Caki2 (cell line): ENCODE measurements around the gene MOCS1. TPM values are rescaled to one million over a fixed set of nuclear protein-coding genes. Genes with fewer than 3 reads are reported as not detected.

Source experiments
- DNase-seq: peaks from one replicate; pipeline ENCODE4 v3.0.0-alpha.2; 2015; ENCODE audit warnings: low read depth
- in situ Hi-C: cut with HindIII; loops from 2 replicates; pipeline ENCODE4 v1.10.0; 2016; ENCODE audit warnings: low sequenced_read_pairs, low pct_unique_long_range_greater_than_20kb, mixed read lengths
- total RNA-seq: library from RNA; depleted of rRNA; stranded (reverse); fragments of >200 nt; shearing (Covaris generic); gene quantifications from 2 replicates; pipeline ENCODE4 v1.2.3, GENCODE V29; 2014; ENCODE audit warnings: low replicate concordance

Gene MOCS1
- total RNA-seq, 1 experiment from 2014 or later: 6.2 TPM

DNA sequence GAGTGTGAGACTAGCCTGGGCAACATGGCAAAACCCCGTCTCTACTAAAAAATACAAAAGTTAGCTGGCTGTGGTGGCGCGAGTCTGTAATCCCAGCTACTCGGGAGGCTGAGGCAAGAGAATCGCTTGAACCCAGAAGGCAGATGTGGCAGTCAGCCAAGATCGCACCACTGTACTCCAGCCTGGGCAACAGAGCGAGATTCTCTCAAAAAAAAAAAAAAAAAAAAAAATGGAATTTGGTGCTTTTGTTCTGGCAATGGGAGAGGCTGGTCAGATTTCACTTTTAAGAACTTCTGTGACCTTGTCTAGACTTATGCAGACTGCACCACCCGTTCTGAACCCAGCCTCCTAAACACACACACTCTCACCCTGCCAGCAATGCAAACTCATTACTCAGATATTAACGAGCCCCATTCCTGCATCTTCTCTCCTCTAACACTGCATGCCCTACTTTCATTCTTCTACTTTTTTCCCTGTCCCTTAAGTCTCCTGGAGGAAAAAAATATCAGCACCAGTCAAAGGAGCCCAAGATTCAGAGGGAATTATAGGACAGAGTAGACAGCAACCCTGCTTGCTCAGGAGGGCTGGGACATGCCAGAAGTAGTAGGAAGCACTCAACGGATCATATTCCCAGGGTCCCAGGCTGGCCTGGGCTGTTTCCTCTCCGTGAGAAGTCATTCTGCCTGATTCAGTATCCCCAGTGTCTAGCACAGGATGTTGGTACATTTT lies 4.4 kb downstream of the MOCS1 start:
- in situ Hi-C loops: no loop called here

DNA sequence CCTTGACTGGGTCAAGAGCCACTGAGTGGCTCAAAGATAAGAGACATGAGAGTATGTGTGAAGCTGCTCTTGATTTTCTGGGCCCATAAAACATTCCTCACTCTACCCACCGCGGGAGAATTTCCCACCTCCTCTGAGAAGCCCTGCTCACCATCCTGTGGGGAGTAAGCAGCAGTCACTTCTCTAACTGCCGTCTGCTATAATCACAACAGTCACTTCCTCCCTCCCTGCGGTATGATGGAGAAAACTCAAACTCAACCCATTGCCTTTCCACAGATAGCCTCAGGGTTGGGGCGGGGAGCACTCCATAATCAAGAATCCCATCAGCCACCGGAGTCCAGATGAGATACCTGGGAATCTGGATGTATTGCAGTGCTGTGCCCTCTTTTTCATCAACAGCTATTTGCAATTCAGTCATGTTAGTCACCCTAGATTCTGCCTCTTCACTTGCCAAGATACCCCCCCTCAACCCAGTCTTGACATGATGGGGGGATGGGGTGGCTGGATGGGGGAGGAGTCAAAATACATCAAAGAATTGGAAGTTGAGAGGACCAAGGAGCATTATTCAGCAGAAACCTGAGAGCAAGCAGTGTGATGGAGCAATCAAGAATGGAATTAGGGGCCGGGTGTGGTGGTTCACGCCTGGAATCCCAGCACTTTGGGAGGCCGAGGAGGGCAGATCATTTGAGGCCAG lies 5.1 kb downstream of the MOCS1 start:
- DNase-seq: no peak
- in situ Hi-C loops: no loop called here

More for the DNA sequence above, 4.4 kb downstream of the MOCS1 start:
- no peak for DNase-seq

DNA sequence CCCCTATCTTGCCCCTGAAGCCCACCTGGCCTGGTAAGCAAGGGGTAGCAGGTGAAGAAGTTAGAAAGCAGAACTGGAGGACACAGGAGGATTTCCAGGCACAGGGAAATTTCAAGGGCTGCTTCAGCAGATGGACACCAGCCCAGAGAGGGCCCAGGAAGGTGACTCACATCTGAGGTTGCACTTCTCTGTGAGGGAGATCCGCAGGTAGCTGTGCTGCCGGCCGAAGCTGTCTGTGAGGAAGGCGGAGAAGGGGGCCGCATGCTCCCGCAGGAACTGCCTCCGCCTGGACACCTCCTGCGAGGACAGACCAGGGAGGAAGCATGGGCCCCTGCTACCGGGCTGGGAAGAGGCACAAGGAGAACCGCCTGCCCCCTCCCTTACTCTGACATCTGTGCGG lies 7.1 kb downstream of the MOCS1 start:
- no peak for DNase-seq
- in situ Hi-C loops: no loop called here

DNA sequence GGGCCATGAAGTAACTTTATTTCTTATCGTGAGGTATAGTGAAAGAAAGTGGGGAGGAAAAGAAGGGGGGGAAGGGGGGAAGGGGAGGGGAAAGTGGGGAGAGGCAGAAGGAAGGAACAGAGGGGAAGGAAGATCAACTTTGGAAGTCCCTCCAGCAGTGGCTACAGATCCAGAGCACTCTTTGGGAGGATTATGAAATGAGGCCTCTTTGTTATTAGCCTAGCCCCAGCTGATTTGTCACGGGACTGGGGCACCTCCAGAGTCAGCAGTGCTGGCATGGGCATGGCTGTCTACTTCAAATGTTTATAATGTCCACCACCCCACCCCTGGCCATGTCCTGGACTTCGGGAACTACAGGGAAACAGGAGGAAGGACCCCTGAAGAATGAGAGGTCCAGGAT lies 7.6 kb downstream of the MOCS1 start:
- in situ Hi-C loops: no loop called here
- no peak for DNase-seq

DNA sequence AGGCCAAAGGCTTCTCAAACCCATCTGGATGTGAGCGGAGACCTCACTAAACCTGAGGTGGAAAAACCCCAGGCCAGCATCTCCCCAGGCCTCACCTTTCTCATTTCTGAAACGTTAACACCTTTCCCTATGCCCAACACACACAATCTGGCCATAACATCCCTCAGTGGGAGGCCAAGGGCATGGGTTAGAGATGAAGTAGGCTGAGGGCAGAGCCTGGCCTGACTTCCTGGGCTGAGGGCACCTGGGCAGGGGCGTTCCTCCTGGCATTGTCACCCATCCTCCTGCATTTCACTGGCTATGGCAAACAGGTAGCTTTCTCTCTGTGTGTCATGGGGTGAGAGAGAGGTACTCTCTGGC lies 8.4 kb downstream of the MOCS1 start:
- no peak for DNase-seq
- in situ Hi-C loops: no loop called here

DNA sequence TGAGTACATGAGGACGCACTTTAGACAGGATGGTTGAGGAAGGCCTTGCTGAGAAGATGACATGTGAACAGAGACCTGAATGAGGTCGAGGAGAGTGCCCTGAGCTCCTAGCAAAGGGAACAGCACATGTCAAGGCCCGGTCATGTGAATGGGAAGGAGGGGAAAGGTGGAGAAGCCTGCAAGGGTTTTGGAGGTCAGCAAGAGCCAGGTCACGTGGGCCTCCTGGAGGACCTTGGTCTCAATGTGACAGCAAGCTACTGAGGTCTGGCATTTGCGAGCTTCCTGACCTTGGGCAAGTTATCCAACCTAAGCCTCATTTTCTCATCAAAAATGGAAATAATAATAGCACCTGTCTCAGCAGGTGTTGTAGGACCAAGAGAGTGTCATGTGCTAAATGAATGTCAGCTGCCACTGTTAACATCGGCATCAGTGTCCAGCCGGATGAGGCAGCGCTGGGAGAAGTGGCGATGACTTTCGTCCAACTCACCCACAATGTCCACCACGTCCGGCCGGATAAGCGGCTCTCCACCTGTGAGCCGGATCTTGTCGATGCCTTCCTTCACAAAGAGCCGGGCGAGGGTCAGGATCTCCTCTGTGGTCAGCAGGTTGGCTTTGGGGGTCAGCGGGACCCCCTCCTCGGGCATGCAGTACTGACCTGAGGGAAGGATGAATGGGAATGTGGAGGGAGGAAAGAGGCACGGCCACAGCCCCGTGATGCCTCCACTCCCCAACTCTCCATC lies 8.9 kb downstream of the MOCS1 start:
- in situ Hi-C loops: no loop called here
- DNase-seq: no peak

DNA sequence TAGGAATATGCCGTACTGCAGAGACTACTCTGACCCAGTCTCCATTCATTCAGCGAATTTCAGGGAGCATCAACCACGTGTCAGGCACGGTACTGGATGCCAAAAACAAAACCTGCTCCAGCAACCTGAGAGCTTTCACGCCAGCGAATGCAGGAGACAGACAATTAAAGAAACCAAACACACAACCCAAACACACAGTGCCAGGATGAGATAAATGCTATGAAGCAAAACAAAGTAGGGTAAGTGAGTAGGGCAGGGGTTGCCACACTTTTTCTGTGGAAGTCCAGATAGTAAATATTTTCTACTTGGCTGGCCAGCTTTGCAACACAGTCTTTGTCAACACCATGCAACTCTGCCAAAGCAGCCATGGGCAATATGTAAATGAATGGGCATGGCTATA lies 10.0 kb downstream of the MOCS1 start:
- DNase-seq: no peak
- in situ Hi-C loops: no loop called here

DNA sequence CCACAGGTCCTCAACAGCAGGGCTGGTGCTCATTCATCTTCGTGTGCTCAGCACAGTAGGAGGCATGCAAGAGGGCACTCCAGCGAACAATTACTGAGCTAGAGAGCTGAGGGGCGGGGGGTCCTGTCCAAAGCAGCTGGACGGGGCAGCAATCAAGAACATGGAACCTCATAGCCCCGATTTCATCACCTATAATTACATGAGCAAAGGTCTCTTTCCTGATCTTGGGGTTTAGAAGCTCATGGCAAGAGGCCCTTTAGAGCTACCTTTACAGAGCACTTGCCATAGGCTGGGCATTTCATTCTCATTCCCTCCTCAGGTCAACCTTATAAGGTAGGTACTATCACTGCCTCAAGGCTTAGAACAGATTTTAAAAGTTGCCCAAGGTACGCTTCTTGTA lies 10.4 kb downstream of the MOCS1 start:
- DNase-seq: no peak
- in situ Hi-C loops: no loop called here

DNA sequence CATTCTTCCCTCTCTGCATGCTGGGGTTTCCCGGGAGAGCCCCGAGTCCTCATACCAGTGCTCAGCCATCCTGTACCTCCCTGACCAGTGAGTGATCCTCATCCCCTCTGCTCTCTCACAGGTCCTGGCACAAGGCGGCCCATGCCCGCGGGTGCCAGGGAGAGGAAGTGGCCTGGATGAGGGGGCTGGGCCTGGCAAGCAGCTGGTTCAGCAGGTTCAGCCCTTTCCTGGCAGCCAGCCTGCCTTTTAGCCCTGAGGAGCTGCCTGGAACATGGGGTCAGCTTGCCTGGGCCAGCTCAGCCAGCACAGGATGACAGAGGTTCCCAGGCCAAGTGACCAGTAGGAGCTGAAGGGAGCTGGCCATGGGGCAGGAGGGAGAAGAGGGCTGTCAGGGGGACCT lies 10.9 kb downstream of the MOCS1 start:
- in situ Hi-C loops: no loop called here
- no peak for DNase-seq

DNA sequence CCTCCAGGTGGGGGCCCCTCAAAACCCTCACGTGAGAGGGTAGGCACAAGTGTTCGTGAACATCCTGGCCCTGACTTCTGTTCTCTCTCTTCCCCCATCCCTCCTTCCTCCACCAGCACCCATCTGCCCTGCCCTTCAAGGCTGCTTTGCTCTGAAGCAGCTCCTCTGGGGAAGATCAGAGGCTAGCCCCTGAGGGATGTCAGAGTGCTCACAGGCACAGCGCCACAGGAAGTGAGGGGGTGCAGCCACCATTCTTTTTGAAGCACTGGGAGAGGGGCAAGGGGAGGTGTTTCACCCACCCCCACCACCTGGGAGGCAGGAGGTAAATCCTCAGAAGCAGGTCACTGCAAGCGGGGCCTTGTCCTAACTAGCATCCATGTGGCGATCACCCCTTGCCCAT lies 11.4 kb downstream of the MOCS1 start:
- in situ Hi-C loops: no loop called here

DNA sequence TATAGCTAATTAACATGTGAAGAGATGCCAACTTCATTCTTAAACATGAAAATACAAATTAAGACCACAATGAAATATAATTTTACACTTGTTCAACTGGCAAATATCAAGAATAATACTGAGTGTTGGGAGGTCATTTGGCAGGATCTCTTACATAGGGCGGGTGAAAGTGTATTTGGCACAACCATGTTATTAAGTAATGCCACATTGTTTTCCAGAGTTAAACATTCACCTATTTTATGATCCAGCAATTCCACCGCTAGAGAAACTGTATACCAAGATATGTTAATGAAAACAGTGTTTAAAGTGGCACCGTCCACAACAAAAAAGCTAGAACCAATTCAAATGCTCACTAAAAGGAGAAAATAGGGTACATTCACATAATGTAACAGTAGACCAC lies 14.1 kb downstream of the MOCS1 start:
- in situ Hi-C loops: no loop called here
- DNase-seq: no peak

More for the DNA sequence above, 11.4 kb downstream of the MOCS1 start:
- DNase-seq: no peak

DNA sequence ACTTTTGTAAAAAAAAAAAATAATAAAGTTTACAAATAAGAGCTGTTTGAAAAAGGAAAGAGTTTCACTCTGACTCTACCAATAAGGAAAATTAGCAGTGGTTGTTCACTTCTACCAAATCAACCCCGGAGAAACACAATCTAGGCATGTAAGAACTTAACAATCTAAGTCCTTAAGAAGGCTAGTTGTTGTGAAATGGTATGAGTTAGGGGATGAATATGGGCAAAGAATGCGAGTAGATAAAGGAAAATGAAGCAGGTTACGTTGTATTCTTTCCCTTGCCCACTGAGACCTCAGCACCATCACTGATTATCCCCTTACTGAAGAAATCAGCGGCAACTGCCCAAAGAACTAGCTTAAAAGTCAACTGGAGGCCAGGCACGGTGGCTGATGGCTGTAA lies 15.4 kb downstream of the MOCS1 start:
- in situ Hi-C loops: no loop called here
- no peak for DNase-seq

DNA sequence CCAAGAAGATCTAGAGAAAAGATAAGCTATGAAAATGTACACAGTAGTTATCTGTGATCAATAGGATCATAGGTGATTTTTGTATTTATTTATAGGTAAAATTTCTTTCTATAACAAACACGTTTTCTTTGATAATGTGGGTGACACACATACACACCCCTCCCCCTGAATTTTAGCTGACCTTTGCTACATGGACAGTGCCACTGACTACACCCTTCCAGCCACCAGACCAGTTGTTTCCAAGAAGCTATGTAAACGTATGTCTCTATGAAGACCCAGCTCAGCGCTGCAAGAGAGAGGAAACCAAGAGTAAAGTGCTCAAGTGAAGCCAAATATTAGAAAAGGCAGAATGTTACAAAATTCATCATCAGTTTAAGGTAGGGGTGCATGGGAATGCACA lies 16.3 kb downstream of the MOCS1 start:
- no peak for DNase-seq
- in situ Hi-C loops: no loop called here

DNA sequence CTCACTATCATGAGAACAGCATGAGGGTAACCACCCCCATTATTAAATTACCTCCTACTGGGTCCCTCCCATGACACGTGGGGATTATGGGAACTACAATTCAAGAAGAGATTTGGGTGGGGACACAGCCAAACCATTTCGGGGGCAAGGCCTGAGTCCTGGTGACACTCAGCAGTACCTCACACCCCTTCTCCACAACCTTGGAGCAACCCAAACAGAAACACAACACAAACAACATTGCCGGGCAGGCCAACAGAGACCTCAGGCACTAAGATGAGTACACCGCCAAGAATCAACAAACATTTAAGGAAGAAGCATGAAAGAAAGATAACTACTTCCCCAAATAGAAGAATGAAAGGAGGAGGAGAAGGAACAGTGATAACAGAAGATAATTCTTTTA lies 16.9 kb downstream of the MOCS1 start:
- in situ Hi-C loops: no loop called here
- no peak for DNase-seq

DNA sequence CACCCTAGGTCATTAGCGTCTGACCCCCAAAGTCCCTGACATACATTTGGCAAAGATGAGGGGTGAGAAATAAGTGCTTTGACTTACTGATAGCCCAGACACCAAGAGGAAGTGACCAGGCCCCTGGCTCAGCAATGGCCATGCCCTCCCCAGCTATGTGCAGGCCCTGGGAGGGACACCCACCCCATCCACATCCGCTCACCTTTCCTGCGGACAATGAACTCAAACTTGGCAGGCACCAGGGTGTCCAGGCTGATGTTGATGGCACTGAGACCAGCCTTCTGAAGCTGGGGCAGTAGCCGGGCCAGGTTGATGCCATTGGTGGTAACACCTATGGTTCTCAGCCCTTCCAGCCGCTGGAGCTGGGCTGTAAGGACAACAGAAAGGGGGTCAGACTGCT lies 18.4 kb downstream of the MOCS1 start:
- in situ Hi-C loops: no loop called here
- DNase-seq: no peak

DNA sequence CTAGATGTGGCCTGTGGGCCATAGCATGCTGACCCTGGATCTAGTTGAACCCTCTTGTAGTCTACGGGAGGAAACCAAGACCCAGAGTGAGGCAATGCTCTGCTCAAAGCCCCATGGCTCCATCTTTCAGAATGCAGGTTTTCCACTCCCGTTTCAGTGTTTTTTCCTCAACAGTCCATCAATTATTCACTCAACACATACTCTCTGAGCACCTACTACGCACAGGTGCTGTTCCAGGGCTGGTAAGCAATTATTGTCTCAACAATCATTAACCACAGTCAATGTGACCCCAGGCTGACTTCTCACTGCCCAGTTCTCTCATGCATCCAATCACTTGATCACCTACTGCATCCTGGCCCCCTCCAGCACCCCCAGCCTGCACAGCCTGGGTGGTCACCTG lies 20.0 kb downstream of the MOCS1 start:
- in situ Hi-C loops: no loop called here

DNA sequence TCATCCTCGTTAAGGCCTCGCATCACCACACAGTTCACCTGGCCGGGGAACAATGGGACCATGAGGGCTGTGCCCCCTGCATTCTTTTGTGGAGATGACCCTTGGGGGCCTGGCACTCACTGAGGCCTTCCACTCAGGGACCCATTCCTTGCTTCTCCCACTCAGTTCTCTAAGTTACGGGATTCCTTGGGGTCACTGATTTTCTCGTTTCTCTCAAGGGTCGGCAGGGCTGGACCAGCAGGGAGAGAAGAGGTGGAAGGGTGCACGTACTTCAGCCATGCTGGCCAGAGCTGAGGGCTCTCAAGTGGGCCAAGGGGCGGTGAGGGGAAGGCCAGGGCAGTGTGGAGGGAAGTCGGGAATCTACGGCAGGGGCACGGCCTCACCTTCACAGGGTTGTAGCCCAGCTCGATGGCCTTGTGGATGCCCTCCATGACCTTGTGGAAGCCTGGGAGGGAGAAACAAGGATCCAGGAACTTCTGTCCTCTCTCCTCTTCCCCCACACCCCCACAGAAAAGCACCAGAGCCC lies 20.8 kb downstream of the MOCS1 start:
- in situ Hi-C loops: no loop called here
- no peak for DNase-seq

More for the DNA sequence above, 20.0 kb downstream of the MOCS1 start:
- DNase-seq: no peak

DNA sequence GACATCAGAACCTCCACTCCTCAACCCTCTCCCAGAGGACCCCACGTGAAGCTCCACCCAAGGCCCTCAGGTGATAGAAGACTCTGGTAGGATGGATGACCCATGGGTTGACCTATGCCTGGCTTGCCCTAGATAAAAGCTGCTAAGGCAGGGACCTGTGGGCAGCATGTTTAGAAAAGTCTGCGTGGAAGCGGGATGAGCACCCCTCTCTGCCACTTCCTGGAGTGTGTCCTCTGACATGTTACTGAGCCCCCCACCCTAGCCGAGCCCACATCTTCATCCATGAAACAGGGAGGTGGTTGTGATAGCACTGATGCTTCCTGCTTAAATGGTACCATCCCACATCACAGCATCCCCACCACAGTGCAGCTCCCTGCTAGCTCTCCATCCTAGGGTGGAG lies 21.8 kb downstream of the MOCS1 start:
- in situ Hi-C loops: no loop called here
- no peak for DNase-seq

DNA sequence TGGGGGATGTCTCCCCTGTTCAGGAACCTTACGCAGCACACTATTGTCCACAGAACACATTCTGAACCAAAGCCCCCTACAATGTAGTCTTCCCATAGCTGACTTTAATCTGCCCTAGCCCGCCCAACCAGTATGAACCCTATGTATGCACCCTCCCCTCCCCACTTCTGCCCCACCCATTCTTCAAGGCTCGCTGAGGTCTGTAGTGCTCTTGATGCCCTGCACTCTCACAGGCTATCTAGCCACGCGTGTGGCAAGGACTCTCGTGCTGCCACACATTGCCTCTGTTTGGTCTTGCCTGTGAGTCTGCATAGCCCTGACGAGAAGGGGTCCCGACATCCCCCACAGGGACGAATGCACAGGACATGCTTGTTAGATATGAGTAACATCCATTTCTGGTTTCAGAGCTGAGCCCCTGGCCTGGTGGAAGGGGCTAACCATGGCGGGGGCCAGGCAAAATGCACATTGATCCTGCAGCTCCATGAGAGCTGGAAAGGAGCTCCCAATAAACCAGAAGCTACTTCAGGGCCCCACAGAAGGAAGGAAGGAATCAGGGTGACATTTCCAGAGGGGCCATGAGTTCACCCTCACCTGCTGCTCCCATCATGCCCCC lies 22.6 kb downstream of the MOCS1 start:
- no peak for DNase-seq
- in situ Hi-C loops: no loop called here
